K562 (cell line): ENCODE results near the gene FAM118B. TPM values are rescaled to one million over a fixed set of nuclear protein-coding genes. Genes with fewer than 3 reads are reported as not detected.

ENCODE experiments used
- ATAC-seq: fragments of 200-7000 bp; cut with Tn5 transposase; 3 replicates; pipeline ENCODE4 v1.9.1; 2020; ENCODE audit warnings: moderate library complexity
- BruUV-seq: library from RNA; stranded (reverse); fragments of 400-500 nt; replicated peaks from 2 replicates; lab custom pipeline; 2021; lab: Mats Ljungman, UMichigan
- CTCF ChIA-PET: fragments of 300-600 bp; formaldehyde crosslinking; extraction: SDS; loops from one replicate; lab custom pipeline; 2021; ENCODE audit warnings: low intra/inter-chr PET ratio; lab: Yijun Ruan, JAX
- POLR2A ChIA-PET: fragments of 300-600, 350-650 bp; sonication (Branson Sonifier 250); formaldehyde crosslinking; extraction: SDS; loops from one replicate; lab custom pipeline; 2021; ENCODE audit warnings: antibody characterized with exemption, inconsistent platforms; lab: Yijun Ruan, JAX
- DNase-seq, 4 experiments: peaks; one replicate each; pipeline versions ENCODE4 v3.0.0 to v3.0.0-alpha.2; 2011 to 2018; ENCODE audit warnings: low spot score in 3 of 4, mixed read lengths in 3 of 4; ENCODE audit errors: extremely low read depth in 1 of 4
- FAIRE-seq: peaks from 2 replicates; lab custom pipeline; 2011; peaks lifted over from hg19 to GRCh38; lab: Jason Lieb, UNC
- H2AFZ ChIP-seq: 2 replicates; pipeline ENCODE4 v1.6.0; 2011; ENCODE audit warnings: low read depth, low read length, control low read depth, inconsistent platforms
- H3K27ac ChIP-seq: fragments of 200-600 bp; 3 replicates; pipeline ENCODE4 v1.8.0; 2011; ENCODE audit warnings: low read depth, mild to moderate bottlenecking, control low read depth, inconsistent platforms, low read length, moderate library complexity, mixed read lengths; ENCODE audit errors: extremely low read depth
- H3K27me3 ChIP-seq, 2 experiments: fragments of 300-600 bp in 1 of 2; 2 replicates in 1 of 2; 3 replicates in 1 of 2; pipeline versions ENCODE4 v1.6.0 to v1.8.0; 2011; ENCODE audit warnings: inconsistent platforms in 2 of 2, low read length in 2 of 2, mild to moderate bottlenecking in 1 of 2, mixed read lengths in 1 of 2, moderate library complexity in 1 of 2; ENCODE audit not compliant: control insufficient read depth in 2 of 2, insufficient read depth in 2 of 2
- H3K36me3 ChIP-seq: fragments of 300-600 bp; 3 replicates; pipeline ENCODE4 v1.8.0; 2011; ENCODE audit warnings: mild to moderate bottlenecking, low read length, inconsistent platforms; ENCODE audit not compliant: control insufficient read depth, insufficient read depth
- H3K4me1 ChIP-seq, 2 experiments: fragments of 200-600 bp in 1 of 2; replicated peaks in 1 of 2; 2 replicates in 1 of 2; 3 replicates in 1 of 2; pipeline versions ENCODE4 v1.5.1 to v1.8.0; 2011; ENCODE audit warnings: inconsistent platforms in 2 of 2, low read length in 2 of 2, mild to moderate bottlenecking in 1 of 2, mixed read lengths in 1 of 2, moderate library complexity in 1 of 2; ENCODE audit not compliant: control insufficient read depth in 2 of 2, insufficient read depth in 2 of 2
- H3K4me2 ChIP-seq: 2 replicates; pipeline ENCODE4 v1.6.1; 2011; ENCODE audit warnings: low read length, control low read depth, inconsistent platforms, mixed read lengths; ENCODE audit not compliant: insufficient read depth
- H3K4me3 ChIP-seq: fragments of 200-600 bp; sonication (generic), shearing (Covaris generic); 2 replicates; pipeline ENCODE4 v1.5.1; 2016; ENCODE audit warnings: control low read depth, inconsistent platforms
- H3K79me2 ChIP-seq: fragments of 200-600 bp; 3 replicates; pipeline ENCODE4 v1.8.0; 2011; ENCODE audit warnings: low read length, inconsistent platforms; ENCODE audit not compliant: control insufficient read depth, insufficient read depth
- H3K9ac ChIP-seq, 2 experiments: 2 replicates each; pipeline versions ENCODE4 v1.6.0 to v1.6.1; 2011; ENCODE audit warnings: low read depth in 2 of 2, low read length in 2 of 2, control low read depth in 1 of 2, inconsistent platforms in 1 of 2, mild to moderate bottlenecking in 1 of 2, mixed read lengths in 1 of 2; ENCODE audit not compliant: insufficient read depth in 1 of 2
- H3K9me1 ChIP-seq: one replicate; pipeline ENCODE4 v1.6.0; 2011; ENCODE audit warnings: inconsistent platforms, mild to moderate bottlenecking, low read length, moderate library complexity; ENCODE audit not compliant: control insufficient read depth, insufficient read depth
- H3K9me3 ChIP-seq: replicated peaks from 2 replicates; pipeline ENCODE4 v1.5.1; 2011; ENCODE audit warnings: low read depth, low read length, inconsistent platforms; ENCODE audit not compliant: control insufficient read depth, insufficient read depth
- H4K20me1 ChIP-seq: replicated peaks from 2 replicates; pipeline ENCODE4 v1.6.1; 2011; ENCODE audit warnings: low read length, inconsistent platforms, mixed read lengths; ENCODE audit not compliant: control insufficient read depth, insufficient read depth
- BHLHE40 ChIP-seq: IDR thresholded peaks from 2 replicates; pipeline ENCODE4 v1.6.1; 2011; ENCODE audit warnings: low read length, improper control_type of control experiment
- CC2D1A ChIP-seq: fragments of 450-650 bp; IDR thresholded peaks from 2 replicates; pipeline ENCODE4 v1.6.1; 2017; ENCODE audit warnings: mild to moderate bottlenecking
- NEUROD1 ChIP-seq: fragments of 150-350 bp; IDR thresholded peaks from 2 replicates; pipeline ENCODE4 v1.6.1; 2014; ENCODE audit warnings: borderline replicate concordance, low read length, low read depth; ENCODE audit not compliant: partially characterized antibody
- NFYB ChIP-seq: IDR thresholded peaks from 2 replicates; pipeline ENCODE4 v1.6.1; 2011; ENCODE audit warnings: mild to moderate bottlenecking, moderate library complexity; ENCODE audit not compliant: insufficient read length; ENCODE audit errors: extremely low read depth
- NONO ChIP-seq, 2 experiments: fragments of 200-400 bp in 1 of 2; fragments of 450-650 bp in 1 of 2; formaldehyde crosslinking in 1 of 2; IDR thresholded peaks; 2 replicates each; pipeline ENCODE4 v1.6.1; 2017; ENCODE audit warnings: low read depth in 2 of 2, mild to moderate bottlenecking in 2 of 2, moderate library complexity in 2 of 2, low read length in 1 of 2
- PHF20 ChIP-seq: fragments of 450-650 bp; IDR thresholded peaks from 2 replicates; pipeline ENCODE4 v1.6.1; 2018; ENCODE audit not compliant: partially characterized antibody
- RAD21 ChIP-seq, 2 experiments: fragments of 250-450 bp in 1 of 2; fragments of 450-650 bp in 1 of 2; sonication (Bioruptor Pico) in 1 of 2; formaldehyde crosslinking in 1 of 2; IDR thresholded peaks in 1 of 2; conservative IDR thresholded peaks in 1 of 2; 2 replicates each; pipeline versions ENCODE4 v1.4.0 to v1.8.0; 2020 to 2022; ENCODE audit warnings: mild to moderate bottlenecking in 2 of 2, moderate library complexity in 1 of 2
- RBM17 ChIP-seq: fragments of 200-400 bp; formaldehyde crosslinking; IDR thresholded peaks from 2 replicates; pipeline ENCODE4 v1.6.1; 2017; ENCODE audit warnings: low read depth, mild to moderate bottlenecking, low read length, borderline replicate concordance
- TCF3 ChIP-seq: sonication (generic); formaldehyde crosslinking; IDR thresholded peaks from 2 replicates; pipeline ENCODE4 v1.4.0; 2020; ENCODE audit warnings: mild to moderate bottlenecking, missing genetic modification reagents
- ZNF217 ChIP-seq: sonication (generic); formaldehyde crosslinking; IDR thresholded peaks from 2 replicates; pipeline ENCODE4 v1.8.0; 2022; ENCODE audit warnings: mild to moderate bottlenecking, missing genetic modification reagents
- ZNF274 ChIP-seq: IDR thresholded peaks from 2 replicates; pipeline ENCODE4 v1.6.1; 2011; ENCODE audit warnings: low read depth, mild to moderate bottlenecking, low read length, moderate library complexity, borderline replicate concordance
- WGBS: fragments of 100-300 bp; shearing (Covaris generic); methylation state at CpG from one replicate; pipeline ENCODE4 v1.1.6; 2016; ENCODE audit warnings: low coverage, mixed read lengths; ENCODE audit not compliant: insufficient coverage; ENCODE audit errors: missing lambda C conversion rate; 5-methylcytosine and 5-hydroxymethylcytosine counted together
- in situ Hi-C: fragments of 300-500 bp; cut with MboI; formaldehyde crosslinking; loops from 4 replicates; pipeline ENCODE4 v1.15.0; 2018; ENCODE audit warnings: inconsistent platforms, mixed read lengths
- intact Hi-C: fragments of 100-400 bp; cut with micrococcal nuclease; formaldehyde crosslinking; loops from 2 replicates; pipeline ENCODE4 v1.14.2; 2022
- polyA plus RNA-seq, 8 experiments: library from polyadenylated mRNA; depleted of rRNA in 4 of 8; stranded (reverse) in 5 of 8; unstranded in 3 of 8; fragments of >200 nt; fragmentation: Nextera tagmentation in 2 of 8; fragmentation: Illumina TruSeq in 1 of 8; extraction: Ambion mirVana in 2 of 8; extraction: Trizol in 1 of 8; gene quantifications; 2 replicates each; pipeline versions ENCODE4 v1.2.1 to v1.2.3, GENCODE V29; 2011 to 2014; ENCODE audit warnings: inconsistent platforms in 1 of 8, missing spikeins in 1 of 8
- total RNA-seq, 7 experiments: library from RNA; depleted of rRNA in 6 of 7; stranded (reverse); fragments of >200 nt in 6 of 7; fragmentation: Illumina TruSeq in 2 of 7; extraction: Trizol in 2 of 7; gene quantifications; 2 replicates each; pipeline versions ENCODE4 v1.2.1 to v1.2.3, GENCODE V29; 2011 to 2021; ENCODE audit warnings: low replicate concordance in 1 of 7
- TF ChIP-seq, protein P1 (sequence below): fragments of 250-450 bp; sonication (Bioruptor Pico); IDR thresholded peaks from 2 replicates; pipeline ENCODE4 v1.4.0; 2020; ENCODE audit warnings: mild to moderate bottlenecking, moderate library complexity
- TF ChIP-seq, protein P2 (sequence below), 2 experiments: IDR thresholded peaks; 2 replicates each; pipeline ENCODE4 v1.6.1; 2012; ENCODE audit warnings: improper control_type of control experiment in 2 of 2, low read depth in 2 of 2, low read length in 2 of 2, borderline replicate concordance in 1 of 2

The FAM118B gene
- total and polyA plus RNA-seq, 9 of the 15 experiments (the other 6 are each of a cell fraction or from before 2014, with no cell fraction given): 12.0 to 49.0 (median 22.1) TPM

DNA sequence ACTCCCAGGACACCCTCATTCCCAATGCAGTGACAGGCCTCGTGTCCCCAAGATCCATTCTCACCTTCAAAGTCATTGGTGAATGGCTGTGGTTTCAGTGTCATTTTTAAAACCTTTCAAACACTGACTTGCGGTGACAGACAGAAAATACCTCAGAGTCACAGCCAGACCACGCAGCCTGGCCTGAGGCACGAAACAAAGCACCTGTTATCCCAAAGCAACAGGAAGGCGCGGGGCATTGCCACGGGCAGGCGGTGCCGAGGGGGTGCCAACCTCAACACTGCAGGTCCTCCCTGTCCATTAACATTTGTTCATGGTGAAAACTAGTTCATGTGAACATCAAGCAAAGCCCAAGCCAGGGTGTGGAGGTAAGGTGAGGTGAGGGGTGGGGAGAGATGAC, 38.3 kb upstream of the FAM118B start:
- in situ Hi-C loops (no loop called here), intact Hi-C loops (no loop called here)
- Histone ChIP-seq H3K36me3 (no peaks in the 10 kb centered on the region), H3K27ac (no peak overlapping the region), H3K4me2 (no peak overlapping the region), H3K9ac (no peak overlapping the region), H4K20me1 (no peaks in the 10 kb centered on the region), H2AFZ (no peak overlapping the region), H3K4me3 (no peak overlapping the region), H3K9me3 (0 out of 2 replicates have a peak, but pooled peaks cover 2% of the 10 kb centered on the region), H3K4me1 (no peaks in the 10 kb centered on the region), H3K9me1 (no peaks in the 10 kb centered on the region), H3K79me2 (no peaks in the 10 kb centered on the region), H3K27me3 (peaks cover 50 to 64% of the 10 kb centered on the region in 2 experiments)
- no peak for DNase-seq
- ChIA-PET CTCF (no interaction called here), POLR2A (interaction anchor here (0.6 kb wide), 1 partner anchor 96 kb away, joined by 4 read pairs; the partner anchor contains the start of genes FOXRED1 and SRPRA)
- FAIRE-seq: no peak
- BruUV-seq: no TSS peak
- WGBS: 4% methylated on average over 9 of the region's 9 CpGs
- ATAC-seq: no peak
- TF ChIP-seq NEUROD1 (no peak), ZNF217 (CRISPR knock-in tag) (no peak), CC2D1A (no peak), RAD21 (CRISPR knock-in tag; conservative IDR thresholded peaks at IDR 0.05 in 1 of 2, IDR thresholded peaks at IDR 0.05 in 1 of 2) (no peak), PHF20 (no peak), ZNF274 (no peak), RBM17 (no peak), BHLHE40 (no peak), NONO (IDR thresholded peaks at IDR 0.05; ENCODE audit: low read depth in 2 of 2, low read length in 1 of 2) (no peak), NFYB (no peak), TCF3 (CRISPR knock-in tag) (no peak)
- TF ChIP-seq, protein P1, sequence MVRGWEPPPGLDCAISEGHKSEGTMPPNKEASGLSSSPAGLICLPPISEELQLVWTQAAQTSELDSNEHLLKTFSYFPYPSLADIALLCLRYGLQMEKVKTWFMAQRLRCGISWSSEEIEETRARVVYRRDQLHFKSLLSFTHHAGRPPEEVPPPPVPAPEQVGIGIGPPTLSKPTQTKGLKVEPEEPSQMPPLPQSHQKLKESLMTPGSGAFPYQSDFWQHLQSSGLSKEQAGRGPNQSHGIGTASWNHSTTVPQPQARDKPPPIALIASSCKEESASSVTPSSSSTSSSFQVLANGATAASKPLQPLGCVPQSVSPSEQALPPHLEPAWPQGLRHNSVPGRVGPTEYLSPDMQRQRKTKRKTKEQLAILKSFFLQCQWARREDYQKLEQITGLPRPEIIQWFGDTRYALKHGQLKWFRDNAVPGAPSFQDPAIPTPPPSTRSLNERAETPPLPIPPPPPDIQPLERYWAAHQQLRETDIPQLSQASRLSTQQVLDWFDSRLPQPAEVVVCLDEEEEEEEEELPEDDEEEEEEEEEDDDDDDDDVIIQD (CRISPR knock-in tag): no peak
- TF ChIP-seq, protein P2, sequence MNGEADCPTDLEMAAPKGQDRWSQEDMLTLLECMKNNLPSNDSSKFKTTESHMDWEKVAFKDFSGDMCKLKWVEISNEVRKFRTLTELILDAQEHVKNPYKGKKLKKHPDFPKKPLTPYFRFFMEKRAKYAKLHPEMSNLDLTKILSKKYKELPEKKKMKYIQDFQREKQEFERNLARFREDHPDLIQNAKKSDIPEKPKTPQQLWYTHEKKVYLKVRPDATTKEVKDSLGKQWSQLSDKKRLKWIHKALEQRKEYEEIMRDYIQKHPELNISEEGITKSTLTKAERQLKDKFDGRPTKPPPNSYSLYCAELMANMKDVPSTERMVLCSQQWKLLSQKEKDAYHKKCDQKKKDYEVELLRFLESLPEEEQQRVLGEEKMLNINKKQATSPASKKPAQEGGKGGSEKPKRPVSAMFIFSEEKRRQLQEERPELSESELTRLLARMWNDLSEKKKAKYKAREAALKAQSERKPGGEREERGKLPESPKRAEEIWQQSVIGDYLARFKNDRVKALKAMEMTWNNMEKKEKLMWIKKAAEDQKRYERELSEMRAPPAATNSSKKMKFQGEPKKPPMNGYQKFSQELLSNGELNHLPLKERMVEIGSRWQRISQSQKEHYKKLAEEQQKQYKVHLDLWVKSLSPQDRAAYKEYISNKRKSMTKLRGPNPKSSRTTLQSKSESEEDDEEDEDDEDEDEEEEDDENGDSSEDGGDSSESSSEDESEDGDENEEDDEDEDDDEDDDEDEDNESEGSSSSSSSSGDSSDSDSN (IDR thresholded peaks at IDR 0.05; ENCODE audit: borderline replicate concordance in 1 of 2, low read depth in 2 of 2, low read length in 2 of 2): no peak
